Gastroesophageal sphincter (tissue), 4 donors: ENCODE data around the gene RAD51B. TPM values are rescaled to one million over a fixed set of nuclear protein-coding genes. Genes with fewer than 3 reads are reported as not detected.

Source experiments
- ATAC-seq: fragments of 150-250 bp; one replicate; pipeline ENCODE4 v1.9.1; 2016; ENCODE audit warnings: mild to moderate bottlenecking, moderate library complexity
- H3K27ac ChIP-seq, 4 donors: fragments of 200-600 bp; sonication (generic) in 3 of 4; 1 replicate in 3 of 4; 2 replicates in 1 of 4; pipeline ENCODE4 v1.5.1; 2016 to 2019
- H3K27me3 ChIP-seq: fragments of 200-600 bp; sonication (generic); one replicate; pipeline ENCODE4 v1.5.1; 2019
- H3K36me3 ChIP-seq, 2 donors: fragments of 200-600 bp; sonication (generic); one replicate each; pipeline ENCODE4 v1.5.1; 2019; ENCODE audit warnings: control low read depth in 1 of 2
- H3K4me1 ChIP-seq, 3 donors: fragments of 200-600 bp; sonication (generic); 1 replicate in 2 of 3; 2 replicates in 1 of 3; pipeline ENCODE4 v1.5.1; 2016 to 2019; ENCODE audit warnings: control low read depth in 2 of 3
- H3K4me3 ChIP-seq, 2 donors: fragments of 200-600 bp; sonication (generic); one replicate each; pipeline ENCODE4 v1.5.1; 2019; ENCODE audit warnings: mild to moderate bottlenecking in 1 of 2, moderate library complexity in 1 of 2
- H3K9me3 ChIP-seq, 3 donors: fragments of 200-600 bp; sonication (generic); one replicate each; pipeline ENCODE4 v1.5.1; 2017 to 2019; ENCODE audit warnings: control low read depth in 2 of 3
- CTCF ChIP-seq, 4 experiments: fragments of 200-600 bp in 2 of 4; fragments of 450-650 bp in 2 of 4; sonication (generic) in 1 of 4; IDR thresholded peaks; one replicate each; pipeline ENCODE4 v1.5.1; 2017 to 2019; ENCODE audit warnings: antibody characterized with exemption in 4 of 4, mild to moderate bottlenecking in 2 of 4, moderate library complexity in 2 of 4
- EP300 ChIP-seq: sonication (generic); formaldehyde crosslinking; IDR thresholded peaks from one replicate; pipeline ENCODE4 v1.6.1; 2017; ENCODE audit warnings: antibody characterized with exemption, mild to moderate bottlenecking
- POLR2A ChIP-seq, 2 donors: fragments of 450-650 bp; IDR thresholded peaks; one replicate each; pipeline ENCODE4 v1.6.1; 2017; ENCODE audit warnings: antibody characterized with exemption in 2 of 2, mild to moderate bottlenecking in 2 of 2, moderate library complexity in 1 of 2
- POLR2AphosphoS5 ChIP-seq: sonication (generic); formaldehyde crosslinking; IDR thresholded peaks from one replicate; pipeline ENCODE4 v1.6.1; 2017; ENCODE audit warnings: antibody characterized with exemption
- WGBS, 2 donors: methylation state at CpG; one replicate each; pipeline ENCODE4 v1.1.5; 2018; ENCODE audit warnings: low coverage in 1 of 2; 5-methylcytosine and 5-hydroxymethylcytosine counted together
- total RNA-seq, 4 donors: library from RNA; depleted of rRNA; stranded (reverse); fragments of >200 nt; gene quantifications; one replicate each; pipeline ENCODE4 v1.1.0, GENCODE V29; 2016

Gene RAD51B
- total RNA-seq, 4 donors from 2014 or later, result 5.1 to 7.0 (median 6.0) TPM

GRCh38 chr14:68274725-68275124 is 455.1 kb downstream of the RAD51B start:
- peaks cover 0 to 39% (median 0%) of the 10 kb centered on the region in 3 donors for H3K4me1 ChIP-seq
- no peaks in the 10 kb centered on the region for H3K36me3 ChIP-seq
- 83 to 100% methylated on average over 2 of the region's 2 CpGs for WGBS, 2 donors
- no peak for ATAC-seq
- H3K4me3 ChIP-seq, result no peak overlapping the region
- no peak for TF ChIP-seq EP300
- H3K9me3 ChIP-seq, result no peaks in the 10 kb centered on the region
- no peak overlapping the region for H3K27ac ChIP-seq
- H3K27me3 ChIP-seq, result no peaks in the 10 kb centered on the region

- H3K27ac ChIP-seq, result no peak overlapping the region
- H3K9me3 ChIP-seq, result no peaks in the 10 kb centered on the region
- no peak overlapping the region for H3K4me3 ChIP-seq
- TF ChIP-seq POLR2A (IDR thresholded peaks at IDR 0.05), result no peak
- TF ChIP-seq CTCF (IDR thresholded peaks at IDR 0.05), result no peak
- no peak for TF ChIP-seq EP300
- TF ChIP-seq POLR2AphosphoS5, result no peak
- WGBS, 2 donors, result 91 to 93% methylated on average over 2 to 5 of the region's 5 CpGs
- no peaks in the 10 kb centered on the region for H3K27me3 ChIP-seq
- no peaks in the 10 kb centered on the region for H3K36me3 ChIP-seq
- no peak for ATAC-seq
- peaks cover 0 to 24% (median 0%) of the 10 kb centered on the region in 3 donors for H3K4me1 ChIP-seq
These were observed 459.2 kb downstream of the RAD51B start for GRCh38 chr14:68278576-68279436.

GRCh38 chr14:68279437-68279720 is 459.8 kb downstream of the RAD51B start:
- Histone ChIP-seq H3K4me1 (peaks cover 0 to 29% (median 0%) of the 10 kb centered on the region in 3 donors), H3K36me3 (no peaks in the 10 kb centered on the region), H3K27me3 (no peaks in the 10 kb centered on the region), H3K27ac (no peak overlapping the region), H3K4me3 (no peak overlapping the region), H3K9me3 (no peaks in the 10 kb centered on the region)
- ATAC-seq, result no peak
- no peak for TF ChIP-seq CTCF (IDR thresholded peaks at IDR 0.05)
- TF ChIP-seq EP300, result no peak
- no peak for TF ChIP-seq POLR2AphosphoS5
- TF ChIP-seq POLR2A (IDR thresholded peaks at IDR 0.05), result no peak
- 86 to 91% methylated on average over 2 to 3 of the region's 3 CpGs for WGBS, 2 donors

- Histone ChIP-seq H3K9me3 (no peaks in the 10 kb centered on the region), H3K27me3 (no peaks in the 10 kb centered on the region), H3K4me3 (no peak overlapping the region), H3K27ac (no peak overlapping the region), H3K4me1 (peaks cover 0 to 33% (median 0%) of the 10 kb centered on the region in 3 donors), H3K36me3 (no peaks in the 10 kb centered on the region)
- WGBS, 2 donors, result 76 to 85% methylated on average over 4 of the region's 4 CpGs
- ATAC-seq, result no peak
- TF ChIP-seq EP300 (no peak), POLR2AphosphoS5 (no peak), POLR2A (IDR thresholded peaks at IDR 0.05) (no peak), CTCF (IDR thresholded peaks at IDR 0.05) (no peak)
These were observed 460.2 kb downstream of the RAD51B start for GRCh38 chr14:68279777-68280233.

- Histone ChIP-seq H3K27me3 (no peaks in the 10 kb centered on the region), H3K4me3 (no peak overlapping the region), H3K36me3 (no peaks in the 10 kb centered on the region), H3K9me3 (no peaks in the 10 kb centered on the region), H3K4me1 (peaks cover 0 to 42% (median 4%) of the 10 kb centered on the region in 3 donors), H3K27ac (no peak overlapping the region)
- WGBS, 2 donors, result 81 to 89% methylated on average over 3 to 4 of the region's 4 CpGs
- TF ChIP-seq CTCF (IDR thresholded peaks at IDR 0.05) (no peak), EP300 (no peak), POLR2AphosphoS5 (no peak), POLR2A (IDR thresholded peaks at IDR 0.05) (no peak)
- no peak for ATAC-seq
These were observed 461.9 kb downstream of the RAD51B start for GRCh38 chr14:68281497-68281896.
